Endothelial cell of umbilical vein (primary cell): ENCODE measurements around the gene NT5DC4.

Experiments
- EZH2 ChIP-seq: IDR thresholded peaks from 2 replicates; pipeline ENCODE4 v1.6.1; 2012; ENCODE audit warnings: borderline replicate concordance, low read depth, mild to moderate bottlenecking, moderate library complexity, low read length, inconsistent platforms; ENCODE audit not compliant: severe bottlenecking
- TF ChIP-seq, protein P1 (sequence below), 2 donors: IDR thresholded peaks; 1 replicate in 1 of 2; 2 replicates in 1 of 2; pipeline ENCODE4 v1.5.1; 2011; ENCODE audit warnings: low read length in 2 of 2, mild to moderate bottlenecking in 2 of 2, moderate library complexity in 2 of 2, control low read depth in 1 of 2, inconsistent platforms in 1 of 2, low read depth in 1 of 2; ENCODE audit not compliant: insufficient read depth in 1 of 2; ENCODE audit errors: extremely low read depth in 1 of 2

DNA sequence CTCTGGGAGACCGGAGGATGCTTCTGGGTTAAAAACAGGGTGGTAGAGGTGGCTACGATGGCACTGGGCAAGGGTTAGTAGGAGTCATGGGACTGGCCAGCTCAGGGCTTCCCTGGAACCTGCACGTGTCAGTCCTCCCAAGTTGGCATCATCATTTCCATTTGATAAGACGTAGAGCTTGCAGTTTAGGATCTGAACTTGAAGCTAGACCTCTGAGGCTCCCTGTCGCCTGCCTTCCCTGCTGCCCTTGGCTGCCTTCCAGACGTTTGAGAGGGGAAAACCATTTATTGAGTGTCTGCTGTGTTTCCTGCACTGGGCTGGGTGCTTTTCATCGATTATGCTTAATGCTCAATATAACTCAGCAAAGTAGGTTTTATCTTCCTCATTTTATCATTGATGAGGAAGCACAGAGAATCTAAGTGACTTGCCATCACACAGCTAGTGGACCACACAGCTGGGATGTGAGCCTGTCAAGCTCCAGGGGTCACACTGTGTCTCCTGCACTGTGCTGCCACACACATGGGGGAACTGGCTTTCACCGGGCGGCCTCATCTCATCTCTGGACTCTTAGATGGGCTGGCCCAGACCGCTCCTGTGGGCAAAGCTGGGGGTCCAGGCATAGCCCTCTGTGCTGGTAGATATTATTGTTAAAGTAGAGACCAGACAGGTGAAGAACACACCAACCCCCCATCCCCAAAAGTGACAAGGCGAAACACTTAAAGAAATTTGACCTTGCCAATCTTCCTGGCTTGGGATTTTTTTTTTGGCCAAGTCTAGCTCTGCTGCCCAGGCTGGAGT is 7.8 kb downstream of the NT5DC4 start:
- TF ChIP-seq, protein P1, sequence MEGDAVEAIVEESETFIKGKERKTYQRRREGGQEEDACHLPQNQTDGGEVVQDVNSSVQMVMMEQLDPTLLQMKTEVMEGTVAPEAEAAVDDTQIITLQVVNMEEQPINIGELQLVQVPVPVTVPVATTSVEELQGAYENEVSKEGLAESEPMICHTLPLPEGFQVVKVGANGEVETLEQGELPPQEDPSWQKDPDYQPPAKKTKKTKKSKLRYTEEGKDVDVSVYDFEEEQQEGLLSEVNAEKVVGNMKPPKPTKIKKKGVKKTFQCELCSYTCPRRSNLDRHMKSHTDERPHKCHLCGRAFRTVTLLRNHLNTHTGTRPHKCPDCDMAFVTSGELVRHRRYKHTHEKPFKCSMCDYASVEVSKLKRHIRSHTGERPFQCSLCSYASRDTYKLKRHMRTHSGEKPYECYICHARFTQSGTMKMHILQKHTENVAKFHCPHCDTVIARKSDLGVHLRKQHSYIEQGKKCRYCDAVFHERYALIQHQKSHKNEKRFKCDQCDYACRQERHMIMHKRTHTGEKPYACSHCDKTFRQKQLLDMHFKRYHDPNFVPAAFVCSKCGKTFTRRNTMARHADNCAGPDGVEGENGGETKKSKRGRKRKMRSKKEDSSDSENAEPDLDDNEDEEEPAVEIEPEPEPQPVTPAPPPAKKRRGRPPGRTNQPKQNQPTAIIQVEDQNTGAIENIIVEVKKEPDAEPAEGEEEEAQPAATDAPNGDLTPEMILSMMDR (IDR thresholded peaks at IDR 0.05; ENCODE audit: extremely low read depth in 1 of 2, insufficient read depth in 1 of 2, low read depth in 1 of 2, low read length in 2 of 2), result no peak
- no peak for TF ChIP-seq EZH2
